ENCODE measurements around the gene LEMD2.

The LEMD2 gene

GRCh38 chr6:33819021-33819420, 30.1 kb upstream of the LEMD2 start:
- no peak for DNase-seq (ENCODE audit: low spot score)

- DNase-seq (ENCODE audit: low spot score) = no peak
Observed at GRCh38 chr6:33818293-33818692, 29.4 kb upstream of the LEMD2 start.

GRCh38 chr6:33817489-33817888, 28.6 kb upstream of the LEMD2 start:
- DNase-seq (ENCODE audit: low spot score) = no peak

DNA sequence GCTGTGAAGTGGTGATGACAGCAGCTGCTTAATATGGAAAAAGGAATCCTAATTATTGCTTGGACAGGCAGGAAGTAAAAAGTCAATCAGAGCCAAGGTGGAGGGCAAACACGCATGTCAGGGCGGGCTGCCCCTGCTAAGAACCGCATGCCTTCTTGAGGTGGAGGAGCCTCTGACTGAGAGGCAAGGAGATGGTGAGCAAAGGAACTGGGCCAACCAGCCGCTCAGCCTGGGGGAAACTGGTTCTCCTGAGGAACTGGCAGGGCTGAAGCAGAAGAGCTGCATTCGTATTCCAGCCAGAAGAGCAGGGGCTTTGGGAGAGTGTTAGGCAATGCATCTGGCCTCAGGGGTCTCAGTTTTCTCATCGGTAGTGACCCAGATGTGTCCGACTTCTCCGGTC, 28.0 kb upstream of the LEMD2 start:
- no peak for DNase-seq (ENCODE audit: low spot score)

GRCh38 chr6:33815854-33816253, 26.9 kb upstream of the LEMD2 start:
- peak; percentile 75 for DNase-seq (ENCODE audit: low spot score)

DNA sequence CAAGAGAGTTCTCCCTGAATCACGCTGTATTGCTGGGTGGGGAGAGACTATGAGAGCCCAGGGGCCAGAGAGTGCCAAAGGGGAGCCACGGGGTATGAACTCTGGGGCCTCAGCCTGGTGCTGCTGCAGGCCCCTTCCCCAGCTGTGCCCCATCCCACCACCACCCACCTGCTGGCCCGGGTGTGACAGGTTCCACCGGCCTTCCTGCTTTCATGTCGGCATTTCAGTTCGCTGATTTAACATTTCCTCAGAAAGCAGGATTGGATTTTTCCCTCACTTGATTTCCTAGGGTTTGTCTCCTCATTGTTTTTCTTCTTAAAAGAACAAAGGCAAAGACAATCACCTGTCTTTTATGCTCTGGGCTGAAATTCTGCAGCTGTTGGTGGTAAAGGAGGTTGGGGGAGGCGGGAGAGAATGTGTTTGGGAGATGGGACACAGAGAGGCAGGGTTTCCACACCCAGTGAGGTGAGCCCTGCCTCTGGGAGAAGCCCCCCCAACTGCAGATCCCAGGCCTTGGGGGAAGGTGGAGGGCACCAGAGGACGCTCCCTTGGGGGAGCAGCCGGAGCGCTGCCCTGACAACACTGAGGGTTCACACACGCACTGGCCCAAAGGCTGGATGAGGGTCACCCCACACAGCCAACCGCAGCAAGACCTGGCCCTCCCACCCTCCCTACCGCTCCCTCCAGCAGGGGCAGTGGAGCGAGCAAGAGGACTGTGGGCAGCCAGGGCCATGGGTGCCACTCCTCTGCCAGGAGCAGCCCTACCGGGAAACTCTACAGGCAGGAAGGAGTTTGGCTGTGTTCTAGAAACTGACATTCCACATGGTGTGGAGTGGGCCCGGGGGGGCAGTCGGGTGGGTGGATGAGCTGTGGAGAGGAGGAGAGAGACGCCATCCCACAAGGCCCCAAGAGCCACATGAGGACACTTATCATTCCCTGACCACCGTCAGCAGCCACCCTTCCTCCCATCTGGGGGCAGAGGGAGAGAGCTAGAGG, 25.4 kb upstream of the LEMD2 start:
- no peak for DNase-seq (ENCODE audit: low spot score)

DNA sequence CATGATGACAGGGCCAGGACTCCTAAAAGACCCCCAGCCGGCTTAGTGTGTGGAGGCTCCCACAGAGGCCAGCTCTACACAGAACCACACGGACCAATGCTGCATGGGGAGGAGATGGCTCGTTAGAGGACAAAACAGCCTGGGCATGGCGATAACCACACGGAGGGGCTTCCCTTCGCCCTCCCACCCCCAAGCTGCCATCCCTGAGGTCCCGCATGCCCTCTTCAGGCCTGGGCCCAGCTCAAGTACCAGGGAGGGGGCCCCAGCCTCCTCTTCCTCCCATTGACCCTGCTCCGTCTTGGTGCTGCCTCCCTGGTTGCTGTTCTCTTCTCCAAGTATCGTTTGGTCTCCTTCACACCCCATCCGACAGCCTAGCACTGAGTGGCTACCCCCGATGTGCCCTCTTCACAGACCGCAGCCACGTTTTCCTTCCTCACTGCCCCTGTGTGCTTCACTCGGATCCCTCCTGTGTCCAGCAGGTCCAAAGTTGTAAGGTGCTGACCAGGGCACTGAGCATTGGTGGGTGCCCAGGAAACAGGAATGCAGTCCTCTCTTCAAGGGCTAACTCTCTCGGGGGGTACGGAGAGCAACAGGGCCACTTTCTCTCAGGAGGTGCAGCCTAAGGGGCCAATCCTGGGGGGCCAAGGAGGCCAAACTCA, 24.4 kb upstream of the LEMD2 start:
- no peak for DNase-seq (ENCODE audit: low spot score)

DNA sequence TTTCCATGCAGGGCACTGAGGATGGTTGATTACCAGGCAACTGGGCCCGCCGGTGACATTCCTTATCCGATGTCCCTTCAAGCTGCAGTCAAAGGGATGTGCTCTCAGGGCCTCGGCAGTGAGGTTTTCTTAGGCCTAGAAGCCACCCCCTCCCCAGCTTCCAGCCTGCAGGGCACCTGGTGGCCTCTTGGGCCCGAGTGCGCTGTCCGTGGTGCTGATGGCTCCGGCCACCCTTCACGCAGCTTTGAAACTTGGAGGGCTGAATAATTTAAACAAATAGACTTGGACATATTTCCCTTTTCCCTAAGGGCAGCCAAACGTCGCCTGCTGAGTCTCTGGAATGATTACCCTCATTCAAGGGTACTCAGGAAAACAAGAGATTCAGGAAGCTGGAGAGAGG, 23.7 kb upstream of the LEMD2 start:
- DNase-seq (ENCODE audit: low spot score) = peak; percentile 70

- DNase-seq (ENCODE audit: low spot score) = no peak
Observed at GRCh38 chr6:33809594-33809993, 20.7 kb upstream of the LEMD2 start.

DNA sequence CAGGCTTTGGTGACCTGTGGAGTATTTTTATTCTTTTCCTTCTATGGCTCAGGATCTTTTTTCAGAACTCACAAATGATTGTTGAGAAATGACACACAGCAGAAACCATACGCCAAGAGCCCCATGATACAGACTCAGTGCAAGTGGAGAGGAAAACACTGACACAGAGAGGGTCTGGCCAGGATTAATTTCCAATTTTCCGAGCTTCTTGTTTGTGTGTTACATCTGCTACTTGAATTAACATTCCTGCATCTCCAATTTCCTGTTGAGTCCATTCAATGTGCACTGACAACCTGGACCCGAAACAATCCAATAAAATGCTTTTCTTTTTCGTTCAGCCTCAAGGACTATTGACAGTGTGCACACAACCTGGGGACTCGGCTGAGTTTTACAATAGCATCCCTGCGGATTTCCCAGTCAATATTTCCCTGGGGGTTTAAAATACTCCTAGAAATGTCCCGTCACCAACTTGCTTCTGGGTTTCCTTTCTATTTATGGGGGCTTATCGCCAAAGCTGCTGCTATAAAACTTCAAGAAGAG, 19.8 kb upstream of the LEMD2 start:
- DNase-seq (ENCODE audit: low spot score) = no peak

DNA sequence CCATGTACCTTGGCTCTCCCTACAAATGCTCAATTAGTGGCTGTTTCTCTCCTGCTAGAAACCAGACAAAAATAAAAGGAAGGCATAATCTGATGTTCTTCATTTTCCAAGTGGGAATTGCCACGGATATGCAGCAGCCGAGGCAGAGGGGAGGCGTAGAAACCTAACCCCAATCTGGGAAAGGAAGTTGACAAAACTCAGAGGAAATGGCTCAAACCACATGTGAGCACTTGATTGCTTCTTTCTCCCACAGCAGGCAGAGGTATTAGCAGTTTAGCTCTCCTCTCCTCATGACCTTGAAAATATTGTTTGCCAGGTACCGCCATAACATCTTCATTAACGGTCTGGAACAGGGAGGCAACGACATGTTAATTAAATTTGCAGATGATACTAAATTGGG, 18.7 kb upstream of the LEMD2 start:
- no peak for DNase-seq (ENCODE audit: low spot score)

GRCh38 chr6:33806841-33807240, 17.9 kb upstream of the LEMD2 start:
- no peak for DNase-seq (ENCODE audit: low spot score)

DNA sequence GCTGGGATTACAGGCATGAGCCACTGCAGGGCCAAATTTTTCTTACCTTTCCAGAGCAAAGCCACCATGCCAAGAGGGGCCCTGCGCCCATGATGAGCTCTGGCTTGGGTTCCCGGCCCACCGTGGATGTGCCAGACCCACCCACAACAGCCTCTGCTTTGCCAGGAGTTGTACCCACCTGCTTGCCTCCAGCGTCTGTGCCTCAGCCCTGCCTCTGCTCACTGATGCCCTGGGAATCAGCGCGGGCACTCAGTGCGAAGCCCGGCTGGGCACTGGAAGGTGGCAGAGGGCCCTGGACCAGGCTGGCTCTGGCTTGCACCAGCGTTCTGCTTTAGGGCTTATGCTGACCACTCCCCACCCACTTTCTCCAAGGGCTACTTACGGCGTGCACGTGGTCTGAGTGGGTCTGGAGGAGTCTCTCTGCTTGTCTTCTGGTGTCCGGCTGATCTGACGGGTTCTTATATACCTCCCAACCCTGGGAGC, 14.7 kb upstream of the LEMD2 start, which contains the start of gene MLN:
MLN (minus strand) TSS at position 433 of the 483 bp plus-strand sequence. CDS start 2,840 bp downstream, outside the sequence.
- DNase-seq (ENCODE audit: low spot score) = no peak

DNA sequence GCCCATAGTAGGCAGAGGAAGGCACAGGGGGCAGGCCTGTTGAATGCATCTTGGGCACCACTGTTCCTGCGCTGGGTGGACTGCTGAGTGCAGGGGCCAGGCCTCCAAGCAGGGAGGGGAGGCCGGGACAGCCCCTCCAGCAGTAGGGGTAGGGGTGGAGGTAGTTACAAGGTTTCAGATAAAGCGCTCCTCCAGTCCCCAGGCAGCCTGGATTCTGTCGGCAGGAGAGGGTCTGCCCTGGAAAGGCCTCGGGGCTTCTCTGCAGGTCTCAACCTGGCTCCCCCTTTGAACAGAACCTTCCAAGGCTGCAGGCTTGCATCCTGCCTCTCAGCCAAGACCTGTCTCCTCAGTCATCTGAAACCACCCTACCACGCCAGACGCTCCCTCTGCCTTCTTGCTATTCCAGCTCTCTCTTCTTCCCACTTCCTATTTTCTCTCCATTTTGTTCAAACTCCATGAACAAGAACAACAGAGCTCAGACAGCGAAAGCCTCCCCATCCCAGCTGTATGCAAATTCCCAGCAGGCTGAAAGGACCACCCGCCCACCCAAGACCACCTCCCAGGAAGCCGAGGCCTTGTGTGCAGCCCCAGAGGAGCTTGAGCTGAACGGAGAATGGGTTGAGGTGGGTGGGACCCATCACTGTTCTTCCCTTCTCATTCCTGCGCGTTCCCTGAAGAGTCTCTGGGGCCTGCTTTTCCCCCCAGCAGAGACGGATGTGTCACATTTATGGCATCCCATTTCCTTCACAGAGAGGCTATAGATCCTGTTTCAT, 13.4 kb upstream of the LEMD2 start:
- DNase-seq (ENCODE audit: low spot score) = no peak

DNA sequence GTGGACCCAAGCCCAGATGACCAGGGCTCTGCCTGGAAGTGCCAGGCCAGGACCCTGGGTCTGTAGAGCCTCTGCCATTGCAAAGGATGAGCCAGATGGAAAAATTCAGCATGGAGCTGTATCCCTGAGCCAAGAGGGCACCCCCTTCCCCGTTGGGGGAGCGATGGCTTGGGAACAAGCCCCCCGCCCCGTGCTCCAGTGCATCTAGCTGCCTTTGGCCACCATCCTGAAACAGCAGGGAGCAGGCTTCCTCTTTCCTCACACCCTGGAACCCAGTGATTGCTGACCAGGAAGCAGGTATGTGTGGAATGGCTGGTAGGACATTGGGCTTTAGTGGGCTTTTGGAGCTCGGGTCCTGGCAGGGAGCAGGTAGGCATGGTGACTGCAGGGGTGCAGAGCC, 12.7 kb upstream of the LEMD2 start:
- DNase-seq (ENCODE audit: low spot score) = no peak

DNA sequence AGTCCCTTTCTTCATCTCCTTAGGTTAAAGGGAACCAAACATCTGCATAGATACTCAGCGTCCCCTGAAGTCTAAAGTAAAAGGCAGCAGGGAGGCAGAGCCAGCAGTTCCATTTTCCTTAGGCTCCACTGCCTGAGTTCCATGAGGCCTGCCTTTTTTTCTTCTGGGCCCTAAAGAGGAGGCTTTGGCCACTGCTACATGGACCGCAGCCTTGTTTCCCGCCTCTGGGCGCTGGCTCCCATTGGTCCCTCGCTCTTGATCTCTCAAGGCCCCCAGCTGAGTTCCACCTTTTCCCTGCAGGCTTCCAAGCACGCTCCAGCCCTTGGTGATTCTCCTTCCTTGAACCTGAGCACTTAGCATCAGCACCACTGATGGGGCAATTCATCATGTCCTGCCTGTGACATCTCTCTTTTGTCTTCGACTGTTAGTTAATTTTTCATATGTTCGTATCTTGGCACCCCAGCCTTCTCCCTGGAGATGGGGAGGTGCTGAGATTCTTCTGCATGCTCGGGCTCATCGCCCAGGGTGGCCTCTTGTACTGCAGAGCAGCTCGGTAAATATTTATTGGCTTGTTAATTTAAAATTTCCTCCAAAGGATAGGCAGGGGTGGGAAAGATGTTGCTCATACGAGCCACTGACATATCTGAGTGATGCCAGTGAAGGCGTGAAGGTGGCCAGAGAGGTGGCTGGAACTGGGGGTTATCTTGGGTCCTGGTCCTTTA, 11.5 kb upstream of the LEMD2 start:
- no peak for DNase-seq (ENCODE audit: low spot score)

DNA sequence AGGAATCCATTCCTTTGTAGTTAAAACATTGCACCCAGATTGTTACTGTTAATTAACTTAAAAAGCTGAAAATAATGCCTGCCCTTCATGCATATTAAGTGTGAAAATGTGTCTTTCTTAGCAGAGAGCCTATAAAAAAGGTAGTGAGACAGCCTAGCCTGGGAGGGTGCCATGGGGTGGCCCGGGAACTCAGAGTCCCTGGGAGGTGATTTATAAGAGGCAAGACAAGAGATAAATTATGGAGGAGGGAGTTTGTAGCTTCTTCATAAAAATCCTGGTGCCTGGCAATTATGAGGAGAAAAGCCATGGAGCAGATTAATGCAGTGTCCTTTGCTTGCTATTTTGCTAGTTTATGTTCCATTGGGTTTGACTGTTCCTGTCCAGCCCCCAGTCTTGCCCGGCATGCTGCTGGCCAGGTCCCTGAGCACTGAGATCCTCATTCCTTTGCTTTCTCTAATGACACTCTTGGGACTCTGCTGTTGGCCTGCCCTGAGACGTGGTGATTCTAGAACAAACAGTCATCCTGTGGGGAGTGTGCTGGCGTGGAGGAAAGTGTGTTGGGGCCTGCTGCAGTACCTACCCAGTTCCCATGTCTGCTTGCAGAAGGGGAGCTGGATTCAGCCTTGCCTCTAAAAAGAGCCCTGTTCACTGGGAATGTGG, 10.7 kb upstream of the LEMD2 start:
- no peak for DNase-seq (ENCODE audit: low spot score)

DNA sequence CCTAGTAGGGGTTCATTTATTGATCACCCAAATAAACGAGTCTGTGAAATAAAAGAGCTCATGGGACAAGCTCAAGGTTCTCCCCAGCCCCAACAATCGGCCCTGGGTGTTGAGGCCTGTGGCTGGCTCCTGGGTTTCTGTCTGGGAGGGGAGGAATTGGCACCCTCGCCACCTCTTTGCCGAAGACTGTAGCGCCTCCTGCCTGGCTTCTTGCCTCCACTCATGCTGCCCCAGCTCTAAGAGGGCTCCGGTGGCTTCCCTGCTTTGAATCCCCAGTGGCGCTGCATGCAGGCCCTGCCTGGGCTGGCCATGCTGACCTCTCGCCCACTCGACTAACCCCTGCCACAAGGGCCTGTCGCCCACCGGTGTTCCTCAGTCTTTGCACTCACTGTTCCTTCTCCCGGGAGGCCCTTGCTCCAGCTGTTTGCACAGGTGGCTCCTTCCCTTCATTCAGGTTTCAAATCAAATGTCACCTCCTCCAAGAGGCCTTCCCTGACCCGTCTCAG, 9.5 kb upstream of the LEMD2 start:
- no peak for DNase-seq (ENCODE audit: low spot score)

GRCh38 chr6:33797626-33798342, 8.9 kb upstream of the LEMD2 start:
- no peak for DNase-seq (ENCODE audit: low spot score)

All from COLO829 (cell line).